ENCODE data around the gene STK36. TPM values are rescaled to one million over a fixed set of nuclear protein-coding genes. Genes with fewer than 3 reads are reported as not detected.

Gene STK36
- total and polyA plus RNA-seq, 4 experiments from 2014 or later: 3.7 to 27.3 (median 15.1) TPM

DNA sequence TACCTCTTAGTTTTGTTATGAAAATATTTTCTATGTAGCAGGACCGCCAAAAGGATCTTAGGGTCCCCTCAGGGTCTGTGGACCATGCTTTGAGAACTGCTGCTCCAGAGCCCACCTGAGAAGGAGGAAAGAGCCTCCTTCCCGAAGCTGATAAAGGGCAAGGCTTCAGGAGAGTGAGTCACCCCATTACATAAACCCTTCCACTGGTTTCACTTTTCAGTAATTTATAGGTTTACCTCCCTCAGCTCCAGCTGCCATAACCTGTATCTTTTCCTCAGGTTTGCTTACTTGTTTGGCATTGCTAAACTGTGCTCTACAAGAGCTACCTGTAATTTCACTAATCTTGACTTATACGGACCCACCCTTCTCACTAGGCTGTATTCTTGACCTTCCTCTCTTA lies 45.4 kb downstream of the STK36 start:
- Histone ChIP-seq H3K27me3 (ENCODE audit: insufficient read depth, low read length) (no peaks in the 10 kb centered on the region), H3K36me3 (ENCODE audit: insufficient read depth, low read length) (no peaks in the 10 kb centered on the region), H3K4me1 (ENCODE audit: insufficient read depth, low read length) (no peaks in the 10 kb centered on the region), H3K4me3 (ENCODE audit: low read length in 2 of 2) (no peak overlapping the region), H3K27ac (ENCODE audit: low read depth, low read length) (no peak overlapping the region), H3K9me3 (ENCODE audit: control insufficient read depth in 1 of 2, low read length in 2 of 2) (no peaks in the 10 kb centered on the region)
- intact Hi-C loops (cut with micrococcal nuclease): no loop called here
- ChIA-PET POLR2A (ENCODE audit: partially characterized antibody) (interaction anchor here (0.6 kb wide), 1 partner anchor 529 kb away, joined by 4 read pairs; no protein-coding TSS in a partner anchor), CTCF (ENCODE audit: partially characterized antibody) (interaction anchor here (1.1 to 1.5 kb wide), 2 partner anchors 60 to 130 kb away, joined by 3 to 4 read pairs; no protein-coding TSS in a partner anchor)
- H3K4me3 Mint-ChIP-seq: no peak overlapping the region
- H3K27ac Mint-ChIP-seq: no peak overlapping the region
- H3K27me3 Mint-ChIP-seq: no peaks in the 10 kb centered on the region
- DNase-seq: no peak
- peaks cover 11 to 15% of the 10 kb centered on the region in 2 donors for H3K36me3 Mint-ChIP-seq
- no peaks in the 10 kb centered on the region for H3K9me3 Mint-ChIP-seq
- peaks cover 7 to 15% (median 13%) of the 10 kb centered on the region in 4 donors for H3K4me1 Mint-ChIP-seq

DNA sequence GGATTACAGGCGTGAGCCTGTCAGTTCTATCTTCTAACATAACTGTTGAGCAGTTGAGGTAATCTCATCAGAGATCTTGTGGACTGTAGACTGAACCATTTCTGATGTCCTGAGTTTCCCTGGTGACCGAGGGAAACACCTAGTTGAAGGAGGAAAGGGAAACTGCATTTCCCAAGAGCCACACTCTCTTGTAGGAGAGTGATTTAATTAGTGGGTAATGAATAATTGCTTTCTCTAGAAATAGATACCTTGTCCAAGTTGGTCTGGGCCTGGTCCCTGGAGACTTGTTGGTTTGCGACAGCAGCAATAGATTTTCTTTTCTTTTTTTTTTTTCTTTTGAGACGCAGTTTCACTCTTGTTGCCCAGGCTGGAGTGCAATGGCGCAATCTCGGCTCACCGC lies 46.2 kb downstream of the STK36 start:
- intact Hi-C loops (cut with micrococcal nuclease): no loop called here
- H3K27me3 Mint-ChIP-seq: no peaks in the 10 kb centered on the region

DNA sequence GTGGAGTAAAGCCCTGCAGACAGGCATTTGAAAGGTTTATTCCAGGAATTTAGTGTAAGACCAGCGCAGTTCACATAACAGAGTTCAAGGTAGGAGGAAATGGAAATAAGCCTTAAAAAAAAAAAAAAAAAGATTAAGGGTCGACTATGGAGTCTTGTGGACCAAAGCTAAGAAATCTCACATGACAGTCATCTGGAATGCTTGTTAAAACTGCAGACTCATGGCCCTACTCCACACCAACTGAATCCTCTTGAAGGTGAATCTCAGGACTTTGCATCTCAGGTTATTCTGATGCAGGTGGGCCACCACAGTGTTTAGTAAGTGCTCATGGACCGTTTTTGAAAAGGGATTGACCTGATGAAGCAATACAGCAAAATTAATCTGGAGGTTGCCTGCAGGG lies 47.6 kb downstream of the STK36 start:
- no peak overlapping the region for H3K27ac ChIP-seq (ENCODE audit: low read depth, low read length)
- CTCF ChIA-PET (ENCODE audit: partially characterized antibody): interaction anchor here (0.9 kb wide), 1 partner anchor 9 kb away, joined by 3 read pairs; the partner anchor contains the start of gene TTLL4
- Mint-ChIP-seq H3K27ac (no peak overlapping the region), H3K4me3 (no peak overlapping the region), H3K9me3 (peaks cover 0 to 2% (median 0%) of the 10 kb centered on the region in 8 donors), H3K4me1 (peaks cover 13 to 22% (median 18%) of the 10 kb centered on the region in 4 donors), H3K27me3 (no peaks in the 10 kb centered on the region), H3K36me3 (peaks cover 6 to 9% of the 10 kb centered on the region in 2 donors)
- POLR2A ChIA-PET (ENCODE audit: partially characterized antibody): no interaction called here
- no peak overlapping the region for H3K4me3 ChIP-seq (ENCODE audit: low read length in 2 of 2)
- intact Hi-C loops (cut with micrococcal nuclease): no loop called here
- no peak for DNase-seq
- H3K27me3 ChIP-seq (ENCODE audit: insufficient read depth, low read length): no peaks in the 10 kb centered on the region
- no peaks in the 10 kb centered on the region for H3K36me3 ChIP-seq (ENCODE audit: insufficient read depth, low read length)
- no peaks in the 10 kb centered on the region for H3K4me1 ChIP-seq (ENCODE audit: insufficient read depth, low read length)
- no peaks in the 10 kb centered on the region for H3K9me3 ChIP-seq (ENCODE audit: control insufficient read depth in 1 of 2, low read length in 2 of 2)

More for the DNA sequence above, 46.2 kb downstream of the STK36 start:
- no peak for DNase-seq
- peaks cover 15 to 23% (median 20%) of the 10 kb centered on the region in 4 donors for H3K4me1 Mint-ChIP-seq
- POLR2A ChIA-PET (ENCODE audit: partially characterized antibody): no interaction called here
- CTCF ChIA-PET (ENCODE audit: partially characterized antibody): interaction anchor here (1.1 to 1.5 kb wide), 2 partner anchors 61 to 129 kb away, joined by 3 to 4 read pairs; no protein-coding TSS in a partner anchor
- H3K36me3 Mint-ChIP-seq: peaks cover 11 to 15% of the 10 kb centered on the region in 2 donors
- Histone ChIP-seq H3K9me3 (ENCODE audit: control insufficient read depth in 1 of 2, low read length in 2 of 2) (no peaks in the 10 kb centered on the region), H3K4me1 (ENCODE audit: insufficient read depth, low read length) (no peaks in the 10 kb centered on the region), H3K4me3 (ENCODE audit: low read length in 2 of 2) (no peak overlapping the region), H3K27ac (ENCODE audit: low read depth, low read length) (no peak overlapping the region), H3K27me3 (ENCODE audit: insufficient read depth, low read length) (no peaks in the 10 kb centered on the region), H3K36me3 (ENCODE audit: insufficient read depth, low read length) (no peaks in the 10 kb centered on the region)
- H3K9me3 Mint-ChIP-seq: no peaks in the 10 kb centered on the region
- no peak overlapping the region for H3K4me3 Mint-ChIP-seq
- H3K27ac Mint-ChIP-seq: no peak overlapping the region

DNA sequence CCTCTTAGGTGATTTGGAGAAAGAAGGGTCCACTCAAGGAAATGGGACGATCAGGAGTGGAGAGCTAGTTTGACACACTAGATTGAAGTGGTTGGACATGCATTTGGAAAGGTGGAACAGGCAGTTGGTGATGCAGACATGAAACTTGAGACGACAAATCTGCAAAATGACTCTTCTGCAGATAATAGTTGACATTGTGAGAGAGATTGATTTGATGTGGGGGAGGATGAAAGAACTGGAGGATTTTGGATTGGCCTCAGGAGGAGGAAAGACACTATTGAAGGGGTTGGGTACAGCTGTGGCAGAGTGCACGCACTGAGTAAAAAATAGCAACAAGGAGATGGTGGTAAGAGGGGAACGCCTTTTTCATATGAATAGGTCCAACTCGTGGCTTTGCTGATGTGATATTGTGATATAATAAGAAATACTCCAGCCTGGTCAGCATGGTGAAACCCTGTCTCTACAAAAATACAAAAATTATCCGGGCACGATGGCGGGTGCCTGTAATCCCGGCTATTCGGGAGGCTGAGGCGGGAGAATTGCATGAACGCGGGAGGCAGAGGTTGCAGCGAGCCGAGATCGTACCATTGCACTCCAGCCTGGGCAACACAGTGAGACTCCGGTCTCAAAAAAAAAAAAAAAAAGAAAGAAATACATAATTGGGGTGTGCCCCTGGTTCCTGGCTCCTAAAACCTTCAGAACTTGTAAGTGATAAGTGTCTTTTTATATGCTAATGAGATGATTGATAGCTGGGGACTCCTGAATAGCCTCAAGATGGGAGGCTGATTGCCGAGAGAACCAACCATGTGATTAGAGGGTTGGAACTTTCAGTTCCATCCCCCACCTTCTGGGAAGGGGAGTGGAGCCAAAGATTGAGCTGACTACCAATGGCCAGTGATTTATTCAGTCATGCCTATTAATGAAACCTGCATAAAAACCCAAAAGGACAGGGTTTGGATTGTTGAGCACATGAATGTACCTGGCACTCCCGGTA lies 48.5 kb downstream of the STK36 start:
- intact Hi-C loops (cut with micrococcal nuclease): no loop called here
- Histone ChIP-seq H3K9me3 (ENCODE audit: control insufficient read depth in 1 of 2, low read length in 2 of 2) (no peaks in the 10 kb centered on the region), H3K36me3 (ENCODE audit: insufficient read depth, low read length) (no peaks in the 10 kb centered on the region), H3K27ac (ENCODE audit: low read depth, low read length) (no peak overlapping the region), H3K4me1 (ENCODE audit: insufficient read depth, low read length) (no peaks in the 10 kb centered on the region), H3K4me3 (ENCODE audit: low read length in 2 of 2) (no peak overlapping the region), H3K27me3 (ENCODE audit: insufficient read depth, low read length) (no peaks in the 10 kb centered on the region)
- H3K9me3 Mint-ChIP-seq: peaks cover 0 to 4% (median 0%) of the 10 kb centered on the region in 8 donors
- ChIA-PET POLR2A (ENCODE audit: partially characterized antibody) (no interaction called here), CTCF (ENCODE audit: partially characterized antibody) (interaction anchor here (1.2 kb wide), 1 partner anchor 9 kb away, joined by 3 read pairs; no protein-coding TSS in a partner anchor)
- DNase-seq: no peak
- no peak overlapping the region for H3K4me3 Mint-ChIP-seq
- peak overlapping the region in 1 of 7 donors; percentile 72 for H3K27ac Mint-ChIP-seq
- peaks cover 13 to 22% (median 18%) of the 10 kb centered on the region in 4 donors for H3K4me1 Mint-ChIP-seq
- no peaks in the 10 kb centered on the region for H3K27me3 Mint-ChIP-seq
- peaks cover 6 to 9% of the 10 kb centered on the region in 2 donors for H3K36me3 Mint-ChIP-seq

DNA sequence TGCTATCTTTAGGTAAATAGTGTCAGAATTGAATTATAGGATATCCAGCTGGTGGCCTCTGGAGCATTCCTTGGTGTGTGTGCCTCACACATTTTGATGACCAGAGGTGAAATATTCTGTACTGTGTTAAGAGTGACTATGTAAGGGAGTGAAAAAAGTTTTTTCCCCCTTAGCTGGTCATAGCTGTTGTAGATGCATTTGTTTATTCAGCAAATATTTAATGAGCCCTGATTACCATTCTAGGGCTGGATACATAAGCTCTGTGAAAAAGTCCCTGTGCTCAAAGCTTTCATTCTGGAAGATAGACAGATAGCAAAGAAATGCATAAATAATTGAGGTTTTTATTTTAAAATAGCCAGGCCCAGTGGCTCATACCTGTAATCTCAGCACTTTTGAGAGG lies 49.6 kb downstream of the STK36 start:
- POLR2A ChIA-PET (ENCODE audit: partially characterized antibody): no interaction called here
- peaks cover 11 to 12% of the 10 kb centered on the region in 2 donors for H3K36me3 Mint-ChIP-seq
- H3K4me3 Mint-ChIP-seq: no peak overlapping the region
- Histone ChIP-seq H3K4me3 (ENCODE audit: low read length in 2 of 2) (no peak overlapping the region), H3K4me1 (ENCODE audit: insufficient read depth, low read length) (no peaks in the 10 kb centered on the region), H3K27ac (ENCODE audit: low read depth, low read length) (no peak overlapping the region), H3K27me3 (ENCODE audit: insufficient read depth, low read length) (no peaks in the 10 kb centered on the region), H3K36me3 (ENCODE audit: insufficient read depth, low read length) (no peaks in the 10 kb centered on the region), H3K9me3 (ENCODE audit: control insufficient read depth in 1 of 2, low read length in 2 of 2) (no peaks in the 10 kb centered on the region)
- peaks cover 13 to 22% (median 18%) of the 10 kb centered on the region in 4 donors for H3K4me1 Mint-ChIP-seq
- H3K9me3 Mint-ChIP-seq: peaks cover 0 to 14% (median 8%) of the 10 kb centered on the region in 8 donors
- intact Hi-C loops (cut with micrococcal nuclease): no loop called here
- CTCF ChIA-PET (ENCODE audit: partially characterized antibody): interaction anchor here (0.7 to 1.2 kb wide), 3 partner anchors 10 to 259 kb away, joined by 3 read pairs; no protein-coding TSS in a partner anchor
- no peak overlapping the region for H3K27ac Mint-ChIP-seq
- no peak for DNase-seq
- H3K27me3 Mint-ChIP-seq: no peaks in the 10 kb centered on the region

DNA sequence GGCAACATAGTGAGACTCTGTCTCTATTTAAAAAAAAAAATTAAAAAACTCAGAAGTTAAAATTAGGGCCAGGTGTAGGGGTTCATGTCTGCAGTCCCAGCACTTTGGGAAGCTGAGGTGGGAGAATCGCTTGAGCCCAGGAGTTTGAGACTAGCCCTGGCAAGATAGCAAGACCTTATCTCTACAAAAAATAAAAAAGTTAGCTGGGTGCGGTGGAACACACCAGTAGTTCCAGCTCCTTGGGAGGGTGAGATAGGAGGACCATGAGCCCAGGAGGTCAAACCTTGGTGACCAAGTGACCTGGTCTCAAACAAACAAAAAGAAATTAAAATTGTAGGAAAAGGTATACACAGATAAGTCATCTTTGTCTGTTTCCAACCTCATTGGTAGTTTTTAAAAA lies 50.0 kb downstream of the STK36 start:
- peaks cover 13 to 21% (median 18%) of the 10 kb centered on the region in 4 donors for H3K4me1 Mint-ChIP-seq
- H3K4me1 ChIP-seq (ENCODE audit: insufficient read depth, low read length): no peaks in the 10 kb centered on the region

DNA sequence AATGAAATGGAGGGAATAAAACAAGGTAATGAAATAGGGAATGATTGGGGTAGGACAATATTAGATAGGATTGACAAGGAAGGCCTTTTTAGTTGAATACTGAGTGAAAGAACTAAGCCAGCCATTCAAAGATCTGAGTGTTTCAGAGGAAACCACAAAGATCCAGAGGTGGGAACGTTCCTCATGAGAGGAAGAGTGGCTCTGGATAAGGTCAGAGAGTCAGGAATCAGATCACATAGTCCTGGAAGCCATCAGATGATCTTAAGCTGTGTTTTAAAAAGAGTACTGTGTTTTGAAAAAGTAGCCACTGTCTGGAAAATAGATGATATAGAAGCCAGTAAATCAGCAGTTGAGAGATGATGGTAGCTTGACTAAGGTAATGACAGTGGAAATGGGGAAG lies 50.5 kb downstream of the STK36 start:
- no peaks in the 10 kb centered on the region for H3K36me3 ChIP-seq (ENCODE audit: insufficient read depth, low read length)
- POLR2A ChIA-PET (ENCODE audit: partially characterized antibody): no interaction called here

More for the DNA sequence above, 50.0 kb downstream of the STK36 start:
- Histone ChIP-seq H3K9me3 (ENCODE audit: control insufficient read depth in 1 of 2, low read length in 2 of 2) (no peaks in the 10 kb centered on the region), H3K27ac (ENCODE audit: low read depth, low read length) (no peak overlapping the region), H3K27me3 (ENCODE audit: insufficient read depth, low read length) (no peaks in the 10 kb centered on the region), H3K4me3 (ENCODE audit: low read length in 2 of 2) (no peak overlapping the region), H3K36me3 (ENCODE audit: insufficient read depth, low read length) (no peaks in the 10 kb centered on the region)
- POLR2A ChIA-PET (ENCODE audit: partially characterized antibody): no interaction called here
- CTCF ChIA-PET (ENCODE audit: partially characterized antibody): interaction anchor here (0.7 to 1.2 kb wide), 5 partner anchors 11 to 258 kb away, joined by 3 to 4 read pairs (median 3); partner anchors contain the start of gene TTLL4
- no peaks in the 10 kb centered on the region for H3K27me3 Mint-ChIP-seq
- H3K9me3 Mint-ChIP-seq: peaks cover 0 to 17% (median 10%) of the 10 kb centered on the region in 8 donors
- H3K4me3 Mint-ChIP-seq: no peak overlapping the region
- peaks cover 9 to 11% of the 10 kb centered on the region in 2 donors for H3K36me3 Mint-ChIP-seq
- DNase-seq: no peak
- no peak overlapping the region for H3K27ac Mint-ChIP-seq
- intact Hi-C loops (cut with micrococcal nuclease): no loop called here

More for the DNA sequence above, 50.5 kb downstream of the STK36 start:
- peak overlapping the region in 4 of 7 donors; percentile 1 to 57 (median 24) for H3K27ac Mint-ChIP-seq
- peaks cover 13 to 20% (median 18%) of the 10 kb centered on the region in 4 donors for H3K4me1 Mint-ChIP-seq
- H3K36me3 Mint-ChIP-seq: peaks cover 8 to 13% of the 10 kb centered on the region in 2 donors
- DNase-seq: no peak
- Histone ChIP-seq H3K27ac (ENCODE audit: low read depth, low read length) (no peak overlapping the region), H3K9me3 (ENCODE audit: control insufficient read depth in 1 of 2, low read length in 2 of 2) (no peaks in the 10 kb centered on the region), H3K27me3 (ENCODE audit: insufficient read depth, low read length) (no peaks in the 10 kb centered on the region), H3K4me3 (ENCODE audit: low read length in 2 of 2) (no peak overlapping the region), H3K4me1 (ENCODE audit: insufficient read depth, low read length) (no peaks in the 10 kb centered on the region)
- CTCF ChIA-PET (ENCODE audit: partially characterized antibody): interaction anchor here (0.7 to 1.0 kb wide), 3 partner anchors 12 to 125 kb away, joined by 3 to 4 read pairs (median 3); partner anchors contain the start of gene TTLL4
- no peaks in the 10 kb centered on the region for H3K27me3 Mint-ChIP-seq
- no peak overlapping the region for H3K4me3 Mint-ChIP-seq
- H3K9me3 Mint-ChIP-seq: peaks cover 0 to 19% (median 13%) of the 10 kb centered on the region in 8 donors
- intact Hi-C loops (cut with micrococcal nuclease): no loop called here

All from CD4-positive, alpha-beta memory T cell (primary cell).